HG03575 (cell line): ENCODE measurements around the gene CARD14.
"Not testable (repeated sequence)": the region's sequence is repeated elsewhere in the genome, so short reads cannot be mapped to it uniquely, and the experiment has no call there.

Source experiments
- ATAC-seq: cut with Tn5 transposase; IDR thresholded peaks from one replicate; pipeline ENCODE4 v1.9.1; 2021; ENCODE audit not compliant: unreplicated experiment, insufficient number of reproducible peaks, low FRiP score; ENCODE audit errors: extremely low read depth

The CARD14 gene

DNA sequence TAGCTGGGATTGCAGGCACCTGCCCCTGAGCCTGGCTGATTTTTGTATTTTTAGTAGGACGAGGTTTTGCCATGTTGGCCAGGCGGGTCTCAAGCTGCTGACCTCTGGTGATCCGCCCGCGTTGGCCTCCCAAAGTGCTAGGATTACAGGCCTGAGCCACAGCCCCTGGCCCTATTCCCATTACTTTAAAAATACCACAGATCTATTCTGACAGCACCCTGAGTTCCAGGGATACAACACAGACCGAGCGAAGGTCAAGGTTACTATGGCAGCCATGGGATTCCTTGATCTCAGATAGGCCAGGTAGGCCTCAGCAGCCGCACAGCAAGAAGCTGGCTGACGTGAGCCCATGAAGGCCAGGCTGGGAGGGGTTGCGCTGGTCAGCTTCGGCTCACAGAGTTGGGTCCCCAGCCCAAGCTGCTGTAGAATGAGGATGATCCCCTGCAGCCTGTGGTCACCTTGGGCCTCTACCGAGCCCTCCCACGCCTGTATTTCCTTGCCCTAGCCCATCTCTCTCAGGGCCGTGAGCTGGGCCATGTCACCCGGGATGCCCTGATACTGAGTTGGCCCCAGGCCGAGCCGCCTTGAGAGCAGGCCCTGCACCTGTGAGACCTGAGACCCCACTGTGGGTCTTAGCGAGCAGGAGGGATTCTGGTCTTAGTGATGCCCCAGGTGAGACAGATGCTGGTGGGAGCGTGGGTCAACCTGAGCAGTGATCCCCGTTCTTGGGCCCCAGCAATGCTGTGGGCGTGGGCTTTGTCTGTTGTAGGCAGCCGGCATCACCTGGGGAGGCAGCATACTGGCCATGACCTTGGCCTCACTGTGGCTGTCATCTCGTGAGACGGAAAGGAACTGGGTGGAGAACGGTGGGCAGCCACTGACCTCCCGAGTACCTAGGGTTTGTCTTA lies 74.0 kb downstream of the CARD14 start:
- no peak for ATAC-seq

GRCh38 chr17:80244448-80244847 lies 74.6 kb downstream of the CARD14 start:
- not testable (repeated sequence) for ATAC-seq

DNA sequence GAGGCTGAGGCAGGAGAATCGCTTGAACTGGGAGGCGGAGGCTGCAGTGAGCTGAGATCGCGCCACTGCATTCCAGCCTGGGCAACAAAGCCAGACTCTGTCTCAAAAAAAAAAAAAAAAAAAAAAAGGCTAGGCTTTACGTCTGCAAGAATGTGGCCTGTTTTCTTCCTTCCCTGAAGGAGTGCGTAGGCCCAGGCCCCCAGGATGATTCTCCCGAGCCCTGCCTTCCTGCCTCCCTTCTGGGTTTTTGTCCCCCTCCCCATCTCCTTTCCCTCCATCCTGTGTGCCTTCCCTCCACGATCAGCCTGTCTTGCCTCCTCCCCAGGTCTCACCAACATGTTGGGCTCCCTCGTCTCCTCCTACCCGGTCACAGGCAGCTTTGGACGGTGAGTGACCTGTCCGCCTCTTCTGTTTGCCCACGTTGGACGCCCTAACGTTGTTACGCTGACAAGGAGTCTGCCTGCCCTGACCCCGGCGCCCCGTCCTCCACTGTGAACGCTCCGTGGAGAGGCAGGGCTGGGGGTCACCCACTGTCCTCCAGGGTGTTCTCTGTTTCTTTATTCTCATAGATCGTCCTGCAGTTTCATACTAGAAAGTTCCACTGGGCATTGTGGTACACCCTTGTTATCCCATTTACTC lies 75.2 kb downstream of the CARD14 start:
- ATAC-seq: no peak

GRCh38 chr17:80245566-80246265 lies 75.9 kb downstream of the CARD14 start:
- no peak for ATAC-seq

GRCh38 chr17:80246266-80246681 lies 76.4 kb downstream of the CARD14 start:
- ATAC-seq: no peak

GRCh38 chr17:80246726-80247125 lies 76.9 kb downstream of the CARD14 start:
- ATAC-seq: no peak

- no peak for ATAC-seq
These were observed 77.7 kb downstream of the CARD14 start for GRCh38 chr17:80247561-80247960.

DNA sequence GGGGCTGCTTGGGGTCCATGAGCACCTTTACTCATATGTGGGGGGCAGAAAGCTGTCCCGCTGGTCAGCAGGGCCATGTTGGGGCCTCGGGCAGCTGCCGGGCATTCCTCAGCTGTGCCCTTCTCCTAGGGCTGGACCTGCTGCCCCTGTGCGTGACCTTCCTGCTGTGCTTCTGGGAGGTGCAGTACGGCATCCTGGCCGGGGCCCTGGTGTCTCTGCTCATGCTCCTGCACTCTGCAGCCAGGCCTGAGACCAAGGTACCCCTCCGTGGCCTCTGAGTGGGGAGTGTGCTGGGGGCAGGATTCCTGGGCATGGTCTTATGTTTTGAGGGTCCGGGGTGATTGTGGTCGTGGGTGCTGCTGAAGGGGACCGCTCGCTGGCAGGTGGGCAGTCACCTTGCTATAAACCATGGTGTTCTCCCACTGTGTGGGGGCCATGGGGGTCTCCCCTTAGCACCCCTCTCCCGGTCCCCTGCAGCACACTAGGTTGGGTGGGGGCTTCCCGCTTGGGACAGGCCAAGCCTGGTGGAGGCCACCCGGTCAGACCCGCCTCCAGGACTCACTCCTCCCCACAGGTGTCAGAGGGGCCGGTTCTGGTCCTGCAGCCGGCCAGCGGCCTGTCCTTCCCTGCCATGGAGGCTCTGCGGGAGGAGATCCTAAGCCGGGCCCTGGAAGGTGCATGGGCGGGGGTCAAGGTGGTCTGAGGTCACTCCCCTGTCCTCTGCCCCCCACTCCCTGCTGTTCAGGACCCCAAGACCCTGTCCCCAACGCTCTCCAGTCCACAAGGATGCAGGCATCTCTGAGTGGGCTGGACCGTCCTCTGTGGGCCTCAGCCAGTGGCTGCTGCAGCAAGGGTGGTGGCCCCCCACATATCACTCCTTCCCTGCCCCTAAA lies 78.4 kb downstream of the CARD14 start:
- ATAC-seq: no peak

DNA sequence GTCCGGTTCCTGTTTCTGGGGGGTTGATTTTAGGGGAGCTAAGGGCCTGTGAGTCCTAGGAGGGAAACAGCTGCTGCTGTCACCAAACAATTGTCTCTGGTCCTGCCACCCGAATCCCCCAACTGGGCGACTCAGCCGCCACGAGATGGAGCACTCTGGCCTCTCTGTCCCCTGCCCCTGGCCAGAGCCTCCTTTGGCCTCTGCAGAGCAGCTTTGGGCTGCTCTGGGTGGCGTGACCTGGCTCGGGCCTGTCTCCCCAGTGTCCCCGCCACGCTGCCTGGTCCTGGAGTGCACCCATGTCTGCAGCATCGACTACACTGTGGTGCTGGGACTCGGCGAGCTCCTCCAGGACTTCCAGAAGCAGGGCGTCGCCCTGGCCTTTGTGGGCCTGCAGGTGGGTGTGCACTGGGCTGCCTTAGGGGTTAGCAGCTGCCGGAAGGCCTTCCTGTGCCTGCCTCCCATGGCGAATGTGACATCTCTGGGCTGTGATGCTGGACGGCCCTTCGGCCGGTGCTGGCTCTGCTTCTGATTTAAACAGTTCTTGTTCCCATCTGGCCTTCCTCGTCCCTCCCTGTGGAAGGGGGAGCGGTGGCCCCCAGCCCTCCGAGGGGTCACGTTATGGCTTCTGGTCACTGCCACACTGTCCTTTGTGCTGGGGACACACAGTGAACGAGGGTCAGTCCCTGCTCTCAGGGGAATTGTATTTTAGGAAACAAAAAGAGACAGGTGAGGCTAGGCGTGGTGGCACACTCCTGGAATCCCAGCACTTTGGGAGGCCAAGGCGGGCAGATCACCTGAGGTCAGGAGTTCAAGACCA lies 79.3 kb downstream of the CARD14 start:
- no peak for ATAC-seq

DNA sequence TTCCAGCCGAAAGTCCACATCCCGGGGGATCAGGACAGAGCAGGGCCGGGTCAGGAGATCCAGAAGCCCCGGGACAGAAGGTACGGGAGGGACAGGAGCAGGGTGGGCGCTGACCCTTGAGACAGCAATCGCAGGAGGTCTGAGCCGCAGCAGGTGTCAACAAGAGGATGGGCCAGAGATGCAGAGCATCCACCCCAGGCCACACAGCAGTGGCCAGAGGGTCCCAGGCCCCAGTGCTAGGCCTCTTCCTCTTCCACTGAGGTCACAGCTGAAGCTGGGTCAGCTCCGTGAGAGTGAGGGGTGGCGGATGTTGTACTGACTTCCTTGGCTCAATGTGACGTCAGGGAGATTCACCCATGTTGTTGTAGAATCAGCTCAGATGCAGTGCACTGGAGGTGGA lies 82.1 kb downstream of the CARD14 start:
- ATAC-seq: no peak

GRCh38 chr17:80252871-80253270 lies 83.0 kb downstream of the CARD14 start:
- no peak for ATAC-seq

DNA sequence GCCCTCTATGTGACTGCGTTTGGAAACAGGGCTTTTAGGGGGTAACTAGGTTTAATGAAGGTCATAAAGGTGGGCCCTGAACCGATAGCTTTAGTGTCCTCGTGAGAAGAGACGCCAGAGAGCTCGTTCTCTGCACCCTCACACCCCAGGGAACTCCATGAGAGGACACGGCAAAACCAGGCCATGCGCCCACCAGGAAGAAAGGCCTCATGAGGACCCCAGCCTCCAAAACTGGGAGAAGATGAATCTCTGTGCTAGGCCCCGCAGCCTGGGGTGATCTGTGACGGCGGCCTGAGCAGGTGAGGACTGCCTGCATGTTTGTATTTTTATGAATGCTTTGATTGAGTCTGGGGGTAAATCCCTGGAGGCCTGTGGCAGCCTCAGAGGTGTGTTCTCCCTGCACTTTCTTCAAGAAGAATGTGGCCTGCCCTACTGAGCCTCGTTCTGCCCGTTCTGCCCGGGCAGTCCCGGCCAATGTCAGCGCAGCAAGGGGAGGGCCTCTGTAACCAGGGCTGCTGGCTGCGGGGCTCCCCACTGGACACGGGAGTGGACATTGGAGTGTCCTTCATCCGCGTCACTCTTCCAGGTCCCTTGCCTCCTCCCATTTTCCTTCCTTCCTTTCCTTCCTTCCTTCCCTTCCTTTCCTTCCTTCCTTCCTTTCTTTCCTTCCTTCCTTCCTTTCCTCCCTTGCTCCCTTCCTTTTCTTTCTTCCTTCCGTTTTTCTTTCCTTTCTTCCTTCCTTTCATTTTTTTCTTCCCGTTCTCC lies 84.0 kb downstream of the CARD14 start:
- no peak for ATAC-seq

DNA sequence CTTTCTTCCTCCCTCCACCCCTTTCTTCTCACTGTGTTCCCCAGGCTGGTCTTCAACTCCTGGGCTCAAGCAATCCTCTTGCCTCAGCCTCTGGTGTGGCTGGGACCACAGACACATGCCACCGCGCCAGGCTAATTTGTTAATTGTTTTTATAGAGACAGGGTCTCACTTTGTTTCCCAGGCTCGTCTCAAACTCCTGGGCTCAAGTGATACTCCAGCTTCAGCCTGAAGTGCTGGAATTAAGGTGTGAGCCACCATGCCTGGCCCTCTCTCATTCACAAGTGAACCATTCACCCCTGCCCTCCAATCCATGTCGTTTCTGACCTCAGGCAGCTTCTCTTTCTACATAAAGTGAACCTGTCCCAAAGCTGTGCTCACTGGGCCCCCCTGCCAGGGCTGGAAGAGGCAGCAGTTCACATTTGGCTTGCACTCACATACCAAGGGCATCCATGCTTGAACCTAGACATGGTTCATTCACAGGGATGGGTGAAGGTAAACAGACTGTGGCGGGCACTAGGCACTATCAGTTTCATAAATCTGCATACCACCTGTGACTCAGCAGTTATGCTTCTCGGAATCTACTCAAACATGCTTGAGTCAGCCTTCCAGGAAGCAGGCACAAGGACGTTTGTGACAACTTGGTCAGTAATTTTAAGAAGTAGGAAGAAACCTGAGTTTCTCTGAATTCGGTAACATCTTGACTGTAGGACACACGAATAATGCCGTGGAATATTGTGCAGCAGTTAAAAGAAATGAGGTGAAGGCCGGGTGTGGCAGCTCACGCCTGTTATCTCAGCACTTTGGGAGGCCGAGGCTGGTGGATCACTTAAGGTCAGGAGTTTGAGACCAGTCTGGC lies 84.8 kb downstream of the CARD14 start:
- no peak for ATAC-seq

DNA sequence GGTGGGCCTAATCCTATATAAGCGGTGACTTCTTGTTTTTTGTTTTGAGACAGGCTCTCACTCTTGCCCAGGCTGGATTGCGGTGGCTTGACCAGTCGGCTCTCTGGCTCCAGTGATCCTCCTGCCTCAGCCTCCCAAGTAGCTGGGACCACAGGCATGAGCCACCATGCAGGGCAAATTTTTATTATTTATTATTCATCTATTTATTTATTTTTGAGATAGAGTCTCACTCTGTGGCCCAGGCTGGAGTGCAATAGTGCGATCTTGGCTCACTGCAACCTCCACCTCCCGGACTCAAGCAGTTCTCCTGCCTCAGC lies 86.2 kb downstream of the CARD14 start:
- ATAC-seq: no peak

- ATAC-seq: no peak
These were observed 87.9 kb downstream of the CARD14 start for GRCh38 chr17:80257716-80258213.

GRCh38 chr17:80258296-80258695 lies 88.5 kb downstream of the CARD14 start:
- ATAC-seq: not testable (repeated sequence)
